Psoas muscle (tissue), 8 donors: Measurements from ENCODE around the gene MOB3B. TPM values are rescaled to one million over a fixed set of nuclear protein-coding genes. Genes with fewer than 3 reads are reported as not detected.
A peak's percentile ranks its signal among the peaks of the same experiment; 100 is the strongest.

Source experiments
- ATAC-seq, 4 donors: fragments of 200-7000 bp; cut with Tn5 transposase; one replicate each; pipeline ENCODE4 v1.9.1; 2020; ENCODE audit warnings: moderate library complexity in 3 of 4, mild to moderate bottlenecking in 2 of 4
- DNase-seq, 2 donors: peaks; one replicate each; pipeline ENCODE4 v3.0.0-alpha.2; 2020
- H3K27ac ChIP-seq: fragments of 200-600 bp; one replicate; pipeline ENCODE4 v1.8.0; 2022
- H3K27me3 ChIP-seq, 3 donors: fragments of 200-600 bp in 1 of 3; one replicate each; pipeline versions ENCODE4 v1.6.1 to v1.8.0; 2013 to 2022; ENCODE audit warnings: low read length in 2 of 3, mild to moderate bottlenecking in 2 of 3, moderate library complexity in 1 of 3; ENCODE audit not compliant: insufficient read depth in 3 of 3
- H3K36me3 ChIP-seq, 2 donors: fragments of 200-600 bp in 1 of 2; one replicate each; pipeline versions ENCODE4 v1.6.1 to v1.8.0; 2013 to 2022; ENCODE audit warnings: low read depth in 1 of 2, mild to moderate bottlenecking in 1 of 2, moderate library complexity in 1 of 2; ENCODE audit not compliant: insufficient read depth in 1 of 2
- H3K4me1 ChIP-seq: fragments of 200-600 bp; one replicate; pipeline ENCODE4 v1.8.0; 2022
- H3K4me3 ChIP-seq: fragments of 200-600 bp; one replicate; pipeline ENCODE4 v1.8.0; 2022; ENCODE audit warnings: mild to moderate bottlenecking
- H3K9me3 ChIP-seq: fragments of 200-600 bp; one replicate; pipeline ENCODE4 v1.8.0; 2022
- CTCF ChIP-seq: fragments of 200-600 bp; IDR thresholded peaks from one replicate; pipeline ENCODE4 v1.8.0; 2022; ENCODE audit warnings: antibody characterized with exemption
- WGBS, 3 donors: extraction: QIAGEN DNeasy Blood & Tissue Kit; methylation state at CpG; one replicate each; pipeline versions ENCODE4 v1.1.6 to v1.1.7; 2013; 5-methylcytosine and 5-hydroxymethylcytosine counted together
- intact Hi-C, 2 donors: fragments of 100-400 bp; cut with DNase I; formaldehyde crosslinking; loops; one replicate each; pipeline versions ENCODE4 v1.11.0 to v1.14.2; 2022
- polyA plus RNA-seq, 3 donors: library from polyadenylated mRNA; stranded (reverse); fragments of 200-250 nt; gene quantifications; one replicate each; pipeline ENCODE4 v1.2.3, GENCODE V29; 2013
- total RNA-seq, 4 donors: library from RNA; stranded (reverse); fragmentation: NEBNext Ultra II Directional in 2 of 4; extraction: Animal tissue kit (Norgen Biotek cat#: 25700) in 2 of 4; gene quantifications; one replicate each; pipeline versions ENCODE4 v1.2.1 to v1.2.4, GENCODE V29; 2021 to 2023
- donor health status: healthy with polysubstance abuse.
- donor health status: DM: no; HTN: no; CAD: no; lungs with moderate emphysema.
- donor health status: Bipolar disorder and iron deficiency.
- donor health status: healthy.
- donor health status: DM: yes; HTN: yes; CAD: no.
- donor health status: DM: no; HTN: no; CAD: no.
- donor health status: DM: no; HTN: no; CAD: no.
- donor health status: DM: yes; HTN: yes; CAD: no.

The MOB3B gene
- total and polyA plus RNA-seq, 7 donors, result 0.57 to 4.5 (median 1.8) TPM

GRCh38 chr9:27339661-27340284 lies 189.8 kb downstream of the MOB3B start:
- peaks cover 18% of the 10 kb centered on the region for H3K4me1 ChIP-seq
- ATAC-seq, result peak in 1 of 4 donors; percentile 43
- no peaks in the 10 kb centered on the region for H3K36me3 ChIP-seq
- 28 to 52% (median 30%) methylated on average over 11 of the region's 11 CpGs for WGBS, 3 donors
- H3K27ac ChIP-seq, result no peak overlapping the region
- TF ChIP-seq CTCF, result no peak
- intact Hi-C loops, result loop anchor here in 1 of 2 donors (5.0 to 10.0 kb wide), 3 partner anchors 33 to 95 kb away; no protein-coding TSS in a partner anchor
- H3K9me3 ChIP-seq, result no peaks in the 10 kb centered on the region
- DNase-seq, result no peak
- H3K27me3 ChIP-seq, result no peaks in the 10 kb centered on the region
- no peak overlapping the region for H3K4me3 ChIP-seq

GRCh38 chr9:27338527-27338903 lies 191.1 kb downstream of the MOB3B start:
- H3K9me3 ChIP-seq, result no peaks in the 10 kb centered on the region

GRCh38 chr9:27337833-27338526 lies 191.6 kb downstream of the MOB3B start:
- intact Hi-C loops, result loop anchor here in 1 of 2 donors (5.0 to 10.0 kb wide), 3 partner anchors 34 to 97 kb away; no protein-coding TSS in a partner anchor
- no peak for TF ChIP-seq CTCF
- Histone ChIP-seq H3K36me3 (no peaks in the 10 kb centered on the region), H3K4me3 (no peak overlapping the region), H3K27ac (no peak overlapping the region), H3K4me1 (peaks cover 26% of the 10 kb centered on the region), H3K27me3 (no peaks in the 10 kb centered on the region), H3K9me3 (no peaks in the 10 kb centered on the region)
- ATAC-seq (no peak), DNase-seq (no peak)
- 47 to 68% (median 59%) methylated on average over 5 of the region's 5 CpGs for WGBS, 3 donors

More at GRCh38 chr9:27338527-27338903, 191.1 kb downstream of the MOB3B start:
- TF ChIP-seq CTCF, result no peak
- Histone ChIP-seq H3K4me1 (peaks cover 22% of the 10 kb centered on the region), H3K27ac (no peak overlapping the region), H3K27me3 (no peaks in the 10 kb centered on the region), H3K4me3 (no peak overlapping the region), H3K36me3 (no peaks in the 10 kb centered on the region)
- ATAC-seq (no peak), DNase-seq (no peak)
- intact Hi-C loops, result loop anchor here in 1 of 2 donors (5.0 to 10.0 kb wide), 3 partner anchors 34 to 96 kb away; no protein-coding TSS in a partner anchor
- 46 to 51% (median 47%) methylated on average over 9 of the region's 9 CpGs for WGBS, 3 donors

- Histone ChIP-seq H3K27ac (no peak overlapping the region), H3K27me3 (no peaks in the 10 kb centered on the region), H3K9me3 (no peaks in the 10 kb centered on the region), H3K4me3 (no peak overlapping the region), H3K4me1 (peaks cover 26% of the 10 kb centered on the region), H3K36me3 (no peaks in the 10 kb centered on the region)
- ATAC-seq (no peak), DNase-seq (no peak)
- WGBS, 3 donors, result 60 to 66% (median 64%) methylated on average over 3 of the region's 3 CpGs
- intact Hi-C loops, result loop anchor here in 1 of 2 donors (5.0 to 10.0 kb wide), 3 partner anchors 35 to 98 kb away; no protein-coding TSS in a partner anchor
- TF ChIP-seq CTCF, result no peak
These were observed 192.4 kb downstream of the MOB3B start for GRCh38 chr9:27337236-27337635.
